Heart left ventricle (tissue), 13 donors: ENCODE results near the gene ATG2B.

ENCODE experiments used
- POLR2A ChIP-seq, 2 donors: fragments of 450-650 bp; IDR thresholded peaks; one replicate each; pipeline ENCODE4 v1.6.1; 2017; ENCODE audit warnings: antibody characterized with exemption in 2 of 2, mild to moderate bottlenecking in 2 of 2, moderate library complexity in 2 of 2
- TF ChIP-seq, protein P1 (sequence below), 12 donors: fragments of 200-600 bp; sonication (generic) in 4 of 12; IDR thresholded peaks; one replicate each; pipeline versions ENCODE4 v1.5.0 to v1.8.0; 2018 to 2022; ENCODE audit warnings: antibody characterized with exemption in 12 of 12, mild to moderate bottlenecking in 5 of 12
- donor health status: ischemic (EF 13 %, LVEDD 7.1; RV severe dilation, severe dysfunction).
- donor health status: DM: no; HTN: yes; CAD: no.
- donor health status: DM: no; HTN: no; CAD: no.
- donor health status: ischemic (EF 25% LVEDD 6.9; RV normal size, moderate dysfunction).
- donor health status: ischemic (EF 25% LVEDD 5.7; RV mildly dilated, moderate dysfunction).
- donor health status: ischemic (EF 35%, LVEDD 5.7; RV mildly dilated, moderate dysfunction).
- donor health status: nonischemic (EF 11% LVEDD 7.7; RV severe dilation, severe dysfunction).
- donor health status: DM: yes; HTN: yes; CAD: no.
- donor health status: PGD.
- donor health status: ischemic (EF 29% LVEDD 5.4; RV normal size, mild dysfunction).
- donor health status: nonischemic (EF 23%, LVEDD 6.1; RV moderate dilation, normal function).

DNA sequence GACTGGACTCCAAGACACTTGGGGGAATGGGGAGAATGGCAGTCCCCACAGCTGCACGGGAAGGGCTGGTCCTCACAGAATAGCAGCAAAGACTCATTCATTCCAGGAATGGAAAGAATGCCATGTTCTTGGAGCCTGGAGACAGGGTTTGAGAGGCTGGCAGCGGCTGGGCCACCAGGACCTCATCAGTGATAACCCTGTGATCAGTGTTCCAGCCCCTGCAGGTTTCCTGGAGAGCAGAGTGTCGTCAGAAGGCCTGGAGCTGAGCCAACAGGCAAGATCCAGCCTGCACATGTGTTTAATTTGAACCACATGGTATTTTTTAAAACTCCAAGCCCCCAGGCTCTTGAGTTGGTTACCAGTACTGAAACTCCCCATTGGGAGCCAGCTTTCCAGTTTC is 95.8 kb downstream of the ATG2B start:
- TF ChIP-seq, protein P1, sequence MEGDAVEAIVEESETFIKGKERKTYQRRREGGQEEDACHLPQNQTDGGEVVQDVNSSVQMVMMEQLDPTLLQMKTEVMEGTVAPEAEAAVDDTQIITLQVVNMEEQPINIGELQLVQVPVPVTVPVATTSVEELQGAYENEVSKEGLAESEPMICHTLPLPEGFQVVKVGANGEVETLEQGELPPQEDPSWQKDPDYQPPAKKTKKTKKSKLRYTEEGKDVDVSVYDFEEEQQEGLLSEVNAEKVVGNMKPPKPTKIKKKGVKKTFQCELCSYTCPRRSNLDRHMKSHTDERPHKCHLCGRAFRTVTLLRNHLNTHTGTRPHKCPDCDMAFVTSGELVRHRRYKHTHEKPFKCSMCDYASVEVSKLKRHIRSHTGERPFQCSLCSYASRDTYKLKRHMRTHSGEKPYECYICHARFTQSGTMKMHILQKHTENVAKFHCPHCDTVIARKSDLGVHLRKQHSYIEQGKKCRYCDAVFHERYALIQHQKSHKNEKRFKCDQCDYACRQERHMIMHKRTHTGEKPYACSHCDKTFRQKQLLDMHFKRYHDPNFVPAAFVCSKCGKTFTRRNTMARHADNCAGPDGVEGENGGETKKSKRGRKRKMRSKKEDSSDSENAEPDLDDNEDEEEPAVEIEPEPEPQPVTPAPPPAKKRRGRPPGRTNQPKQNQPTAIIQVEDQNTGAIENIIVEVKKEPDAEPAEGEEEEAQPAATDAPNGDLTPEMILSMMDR (IDR thresholded peaks at IDR 0.05): no peak
- no peak for TF ChIP-seq POLR2A (IDR thresholded peaks at IDR 0.05)
